ENCODE measurements around the gene MED31.

The MED31 gene

GRCh38 chr17:6671431-6671830 lies 20.0 kb upstream of the MED31 start:
- DNase-seq (ENCODE audit: low read depth): no peak
- no peak overlapping the region for H3K4me3 ChIP-seq (ENCODE audit: control insufficient read depth, low read depth, low read length)
- no peak for TF ChIP-seq CTCF (IDR thresholded peaks at IDR 0.05; ENCODE audit: control insufficient read depth, insufficient read depth, low read depth, low read length, missing control alignments)

DNA sequence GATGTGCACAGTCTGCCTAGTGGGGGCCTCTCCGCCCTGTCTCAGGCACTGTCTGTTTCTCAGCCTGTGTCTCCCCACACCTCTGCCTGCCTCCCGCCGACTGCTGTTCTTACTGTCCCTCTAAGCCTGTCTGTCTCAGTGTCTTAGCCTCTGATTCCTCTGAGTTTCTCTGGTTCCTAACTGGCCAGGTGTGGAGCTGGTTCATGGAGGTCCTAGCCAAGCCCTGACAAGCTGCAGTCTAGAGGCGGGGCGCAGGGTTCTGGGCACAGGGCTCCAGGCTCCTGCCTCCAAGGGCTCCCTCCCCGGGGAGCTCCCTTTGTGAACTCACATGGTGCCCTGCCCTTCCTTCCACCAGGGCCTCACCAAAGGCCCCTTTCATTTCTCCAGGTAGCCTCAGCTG lies 19.6 kb upstream of the MED31 start:
- TF ChIP-seq CTCF (IDR thresholded peaks at IDR 0.05; ENCODE audit: control insufficient read depth, insufficient read depth, low read depth, low read length, missing control alignments): no peak
- no peak overlapping the region for H3K4me3 ChIP-seq (ENCODE audit: control insufficient read depth, low read depth, low read length)
- no peak for DNase-seq (ENCODE audit: low read depth)

- no peak for TF ChIP-seq CTCF (IDR thresholded peaks at IDR 0.05; ENCODE audit: control insufficient read depth, insufficient read depth, low read depth, low read length, missing control alignments)
- no peak for DNase-seq (ENCODE audit: low read depth)
- no peak overlapping the region for H3K4me3 ChIP-seq (ENCODE audit: control insufficient read depth, low read depth, low read length)
Measured at GRCh38 chr17:6670571-6670970, 19.2 kb upstream of the MED31 start.

DNA sequence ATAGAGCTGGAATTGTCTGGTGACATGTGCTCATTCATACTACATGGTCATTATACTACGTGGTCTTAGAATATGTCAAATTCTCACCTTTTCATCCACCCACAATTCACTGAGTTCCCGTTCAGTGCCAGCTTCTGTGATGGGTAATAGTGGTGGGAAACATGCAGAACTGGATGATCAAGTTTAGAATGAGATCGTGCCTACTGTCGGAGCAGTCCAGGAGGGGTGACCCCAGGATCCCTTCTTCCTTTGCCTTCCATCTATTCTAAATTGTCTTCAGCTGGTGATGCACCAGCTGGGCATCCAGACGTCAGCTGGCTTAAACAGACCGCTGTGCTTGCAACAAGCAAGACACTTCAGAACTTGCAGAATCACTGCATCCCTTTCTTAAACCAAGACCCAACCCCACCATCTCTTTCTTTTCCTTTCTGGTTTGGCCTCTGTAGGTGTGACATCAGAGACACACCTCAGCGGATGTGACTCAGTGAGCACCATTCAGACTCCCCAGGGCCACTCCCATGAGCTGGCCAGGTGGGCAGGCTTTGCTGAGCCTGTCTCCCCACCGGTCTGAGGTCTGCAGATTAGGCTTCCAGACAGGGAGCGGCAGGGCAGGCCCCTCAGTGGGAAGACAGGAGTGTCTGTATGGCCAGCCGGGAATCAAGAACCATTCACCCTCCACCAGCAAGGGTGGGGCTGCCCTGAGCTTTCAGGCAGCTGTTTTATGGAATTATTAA lies 18.2 kb upstream of the MED31 start:
- TF ChIP-seq CTCF (IDR thresholded peaks at IDR 0.05; ENCODE audit: control insufficient read depth, insufficient read depth, low read depth, low read length, missing control alignments): no peak
- no peak for DNase-seq (ENCODE audit: low read depth)
- H3K4me3 ChIP-seq (ENCODE audit: control insufficient read depth, low read depth, low read length): no peak overlapping the region

GRCh38 chr17:6668727-6669425 lies 17.5 kb upstream of the MED31 start:
- DNase-seq (ENCODE audit: low read depth): no peak
- no peak overlapping the region for H3K4me3 ChIP-seq (ENCODE audit: control insufficient read depth, low read depth, low read length)

GRCh38 chr17:6668219-6668618 lies 16.8 kb upstream of the MED31 start:
- no peak overlapping the region for H3K4me3 ChIP-seq (ENCODE audit: control insufficient read depth, low read depth, low read length)
- no peak for TF ChIP-seq CTCF (IDR thresholded peaks at IDR 0.05; ENCODE audit: control insufficient read depth, insufficient read depth, low read depth, low read length, missing control alignments)
- no peak for DNase-seq (ENCODE audit: low read depth)

More at GRCh38 chr17:6668727-6669425, 17.5 kb upstream of the MED31 start:
- TF ChIP-seq CTCF (IDR thresholded peaks at IDR 0.05; ENCODE audit: control insufficient read depth, insufficient read depth, low read depth, low read length, missing control alignments): no peak

Measured in AG09309 (cell line).